IPS DF 6.9 (cell line): ENCODE results near the gene RANBP3.

Source experiments
- DNase-seq: peaks from one replicate; pipeline ENCODE4 v3.0.0-alpha.2; 2013; ENCODE audit warnings: low read depth, low spot score
- H3K27ac ChIP-seq: one replicate; pipeline ENCODE4 v1.5.1; 2013; ENCODE audit warnings: low read length, control low read depth
- H3K27me3 ChIP-seq: 2 replicates; pipeline ENCODE4 v1.6.1; 2013; ENCODE audit warnings: mild to moderate bottlenecking, low read length; ENCODE audit not compliant: control insufficient read depth, insufficient read depth
- H3K36me3 ChIP-seq: 2 replicates; pipeline ENCODE4 v1.6.1; 2013; ENCODE audit warnings: low read length; ENCODE audit not compliant: control insufficient read depth, insufficient read depth
- H3K4me1 ChIP-seq: 2 replicates; pipeline ENCODE4 v1.6.1; 2013; ENCODE audit warnings: low read length; ENCODE audit not compliant: control insufficient read depth, insufficient read depth
- H3K4me3 ChIP-seq: 2 replicates; pipeline ENCODE4 v1.5.1; 2013; ENCODE audit warnings: mild to moderate bottlenecking, low read length
- H3K9me3 ChIP-seq: 2 replicates; pipeline ENCODE4 v1.6.1; 2013; ENCODE audit warnings: low read length, inconsistent platforms; ENCODE audit not compliant: control insufficient read depth, insufficient read depth
- WGBS: extraction: QIAGEN DNeasy Blood & Tissue Kit; methylation state at CpG from one replicate; pipeline ENCODE4 v1.1.7; 2013; ENCODE audit warnings: mixed read lengths, missing lambda C conversion rate; ENCODE audit not compliant: insufficient read length, insufficient coverage; 5-methylcytosine and 5-hydroxymethylcytosine counted together

The RANBP3 gene

DNA sequence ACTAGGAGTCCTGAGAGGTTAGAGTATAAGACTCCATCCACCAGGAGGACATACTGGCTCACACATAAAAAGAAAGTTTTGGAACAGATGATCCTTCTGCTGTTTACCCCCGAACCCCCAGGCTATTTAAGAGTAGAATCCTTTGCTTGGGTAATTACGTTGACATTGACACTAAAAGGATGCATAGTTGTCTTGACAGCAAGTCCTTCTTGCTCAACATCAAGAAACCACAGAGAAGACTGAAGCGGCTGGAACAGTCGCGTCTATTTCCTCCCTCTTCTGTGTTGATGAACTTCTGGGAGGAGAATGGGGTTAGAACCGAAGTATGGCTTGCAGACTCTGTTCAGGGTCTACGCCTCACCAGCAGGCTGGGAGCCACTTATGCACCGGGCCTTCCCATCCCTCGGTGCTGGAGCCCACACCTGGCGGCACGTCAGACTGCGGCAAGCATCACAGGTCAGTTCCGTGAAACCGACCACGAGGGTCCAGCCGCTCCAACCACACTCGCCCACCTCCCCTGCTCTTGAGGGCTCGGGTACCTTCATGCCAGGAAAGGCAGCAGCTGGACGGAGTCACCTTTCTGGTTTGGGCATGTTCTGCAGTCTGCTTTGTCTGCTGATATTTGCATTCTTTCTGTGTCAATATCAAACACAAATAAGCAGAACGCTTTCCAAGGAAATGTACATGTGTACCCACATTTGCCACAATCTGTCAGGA lies 42.4 kb upstream of the RANBP3 start:
- H3K36me3 ChIP-seq, result no peaks in the 10 kb centered on the region
- H3K4me1 ChIP-seq, result peaks cover 2% of the 10 kb centered on the region; the same call in 1 of the 2 replicates
- H3K27me3 ChIP-seq, result no peaks in the 10 kb centered on the region; the same call in 1 of the 2 replicates
- H3K4me3 ChIP-seq, result no peak overlapping the region
- WGBS, result no CpG with 5 or more reads among the region's 20 CpGs
- H3K27ac ChIP-seq, result no peak overlapping the region
- H3K9me3 ChIP-seq, result no peaks in the 10 kb centered on the region
- DNase-seq, result no peak

DNA sequence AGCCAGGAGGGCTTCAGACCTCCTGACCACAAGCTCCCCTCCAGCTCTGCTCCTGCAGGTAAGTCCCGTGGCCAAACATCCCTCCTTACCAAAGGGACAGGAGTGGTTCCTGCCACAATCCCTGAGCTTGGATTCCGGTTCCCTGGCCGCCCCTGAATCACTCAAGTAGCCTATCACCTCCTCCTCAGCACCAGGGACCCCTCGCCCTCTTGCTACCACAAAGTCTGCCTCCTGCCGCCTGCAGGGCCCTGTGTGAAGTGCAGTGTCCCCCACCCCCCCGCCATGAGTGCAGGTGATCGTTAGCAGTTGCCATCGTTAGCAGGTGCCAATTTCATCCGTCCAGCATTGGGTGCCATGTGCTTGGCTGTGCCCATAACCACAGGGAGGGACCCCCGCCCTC lies 40.8 kb upstream of the RANBP3 start:
- no peak overlapping the region for H3K4me3 ChIP-seq
- H3K36me3 ChIP-seq, result no peaks in the 10 kb centered on the region
- H3K4me1 ChIP-seq, result peaks cover 2% of the 10 kb centered on the region; the same call in 1 of the 2 replicates
- H3K9me3 ChIP-seq, result no peaks in the 10 kb centered on the region
- DNase-seq, result no peak
- no CpG with 5 or more reads among the region's 10 CpGs for WGBS
- H3K27me3 ChIP-seq, result no peaks in the 10 kb centered on the region; the same call in 1 of the 2 replicates
- no peak overlapping the region for H3K27ac ChIP-seq

DNA sequence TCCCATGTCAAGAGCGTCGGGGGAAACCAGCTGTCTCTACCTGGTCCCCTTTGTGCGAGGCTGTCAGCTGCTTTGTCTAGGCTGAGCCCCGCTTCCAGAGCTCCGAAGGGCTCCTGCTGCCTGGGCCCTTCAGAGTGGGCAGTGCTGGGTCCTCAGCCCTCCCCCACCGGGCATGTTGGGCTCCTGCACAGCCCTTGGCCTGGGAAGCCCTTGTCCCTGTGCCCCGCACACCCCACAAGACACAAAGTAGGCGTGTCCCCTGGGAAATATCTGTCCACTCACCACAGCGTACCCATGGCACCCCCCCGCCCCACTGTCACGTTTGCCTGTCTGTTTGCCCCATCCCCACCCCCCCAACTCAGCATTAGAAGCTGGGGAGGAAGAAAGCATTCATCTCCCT lies 39.6 kb upstream of the RANBP3 start:
- no peaks in the 10 kb centered on the region for H3K36me3 ChIP-seq
- no peaks in the 10 kb centered on the region; the same call in 1 of the 2 replicates for H3K27me3 ChIP-seq
- no peak overlapping the region for H3K4me3 ChIP-seq
- no peak for DNase-seq
- WGBS, result no CpG with 5 or more reads among the region's 11 CpGs
- H3K4me1 ChIP-seq, result peaks cover 2% of the 10 kb centered on the region; the same call in 1 of the 2 replicates
- no peak overlapping the region for H3K27ac ChIP-seq
- no peaks in the 10 kb centered on the region for H3K9me3 ChIP-seq

DNA sequence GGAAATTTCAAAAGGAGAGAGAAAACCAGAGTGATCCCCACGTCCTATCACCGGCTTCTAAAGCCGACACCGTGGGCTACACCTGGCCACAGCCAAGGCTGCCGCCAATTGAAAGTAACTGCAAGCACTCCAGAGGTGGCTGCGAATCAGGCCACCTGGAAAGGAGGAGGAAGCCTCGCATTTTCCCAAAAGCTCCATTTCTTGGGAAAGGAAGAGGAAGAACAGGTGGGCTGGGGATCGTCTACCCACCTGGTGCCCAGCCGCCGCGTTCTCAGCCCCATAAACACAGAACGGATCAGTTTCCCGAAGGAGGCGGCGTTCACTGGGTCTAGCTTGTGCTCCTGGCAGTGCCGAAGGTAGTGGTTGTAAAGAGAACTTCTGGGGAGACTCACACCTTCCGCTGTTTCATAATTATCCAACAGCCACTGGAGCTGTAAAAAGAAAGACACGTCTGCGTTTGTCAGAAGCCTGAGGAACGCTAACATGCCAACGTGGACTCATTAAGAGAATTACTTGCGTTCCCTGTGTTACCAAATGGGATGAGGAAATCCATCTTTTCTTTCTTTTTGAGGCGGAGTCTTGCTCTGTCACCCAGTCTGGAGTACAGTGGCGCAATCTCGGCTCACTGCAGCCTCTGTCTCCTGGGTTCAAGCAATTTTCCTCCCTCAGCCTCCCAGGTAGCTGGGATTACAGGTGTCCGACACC lies 38.1 kb upstream of the RANBP3 start:
- Histone ChIP-seq H3K4me1 (peaks cover 2% of the 10 kb centered on the region; the same call in 1 of the 2 replicates), H3K27me3 (no peaks in the 10 kb centered on the region; the same call in 1 of the 2 replicates), H3K9me3 (no peaks in the 10 kb centered on the region), H3K36me3 (no peaks in the 10 kb centered on the region), H3K27ac (no peak overlapping the region), H3K4me3 (no peak overlapping the region)
- WGBS, result no CpG with 5 or more reads among the region's 26 CpGs
- DNase-seq, result no peak

DNA sequence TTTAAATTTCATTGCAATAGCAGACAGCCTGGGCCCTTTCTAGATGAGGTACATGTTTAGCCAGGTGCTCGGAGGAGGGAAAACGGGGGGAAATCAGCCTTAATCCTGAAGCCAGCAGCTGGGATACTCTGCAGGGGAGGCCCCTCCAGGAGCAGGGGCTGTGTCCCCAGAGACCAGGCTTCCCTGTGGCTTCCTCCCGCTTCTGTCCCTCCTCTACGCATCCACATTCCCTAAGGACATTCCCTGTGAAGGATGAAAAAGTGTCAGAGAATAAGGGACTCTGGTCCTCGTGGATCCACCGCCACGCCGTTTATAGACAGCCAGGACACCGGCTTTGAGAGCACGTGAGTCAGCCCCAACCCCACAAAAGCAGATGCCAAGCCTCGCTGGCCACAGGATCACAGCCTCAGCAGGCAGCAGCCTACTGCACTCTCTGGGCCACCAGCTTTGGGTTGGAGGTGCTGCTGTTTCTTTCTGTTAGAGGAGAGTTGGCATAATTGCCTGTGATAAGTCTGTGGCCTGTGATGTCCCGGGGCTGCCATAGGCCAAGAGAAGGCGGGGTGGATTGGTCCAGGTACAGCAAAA lies 36.7 kb upstream of the RANBP3 start:
- no CpG with 5 or more reads among the region's 13 CpGs for whole genome bisulfite sequencing
- Histone ChIP-seq H3K4me3 (no peak overlapping the region), H3K27ac (no peak overlapping the region), H3K36me3 (no peaks in the 10 kb centered on the region), H3K9me3 (no peaks in the 10 kb centered on the region), H3K4me1 (peaks cover 2% of the 10 kb centered on the region), H3K27me3 (no peaks in the 10 kb centered on the region; the same call in 1 of the 2 replicates)
- DNase-seq, result no peak

DNA sequence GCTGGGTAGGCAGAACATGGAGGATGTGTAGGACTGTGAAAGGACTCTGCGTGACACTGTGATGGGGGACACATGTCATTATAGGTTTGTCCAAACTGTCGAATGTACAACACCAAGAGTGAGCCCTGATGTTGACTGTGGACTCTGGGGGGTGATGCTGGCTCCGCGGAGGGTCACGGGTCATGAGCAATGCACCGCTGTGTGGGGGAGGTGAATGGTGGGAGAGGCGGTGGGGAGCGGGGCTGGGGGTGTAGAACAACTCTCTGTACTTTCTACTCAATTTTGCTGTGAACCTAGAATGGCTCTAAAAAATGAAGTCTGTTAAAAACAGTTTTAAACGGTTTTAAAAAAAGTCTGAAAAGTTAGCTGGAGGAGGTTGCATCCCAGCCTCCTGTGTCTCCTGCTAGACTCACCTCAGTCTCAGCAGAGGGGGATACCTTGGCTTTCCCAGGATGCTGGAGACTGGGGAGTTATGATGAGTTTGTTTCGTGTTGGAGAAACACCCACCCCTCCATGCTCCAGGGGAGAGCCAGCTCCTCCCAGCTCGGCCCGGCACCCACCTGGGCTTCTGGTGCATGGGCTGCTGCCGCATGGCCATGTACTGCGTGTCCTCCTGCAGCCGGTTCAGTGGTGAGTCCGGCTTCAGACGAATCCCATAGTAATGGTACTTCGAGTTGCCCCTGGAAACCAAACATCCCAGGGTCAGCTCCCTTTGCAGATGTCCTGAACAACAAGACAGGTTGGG lies 34.7 kb upstream of the RANBP3 start:
- no peak for DNase-seq
- no peak overlapping the region for H3K27ac ChIP-seq
- no peaks in the 10 kb centered on the region for H3K9me3 ChIP-seq
- no peaks in the 10 kb centered on the region; the same call in 1 of the 2 replicates for H3K4me1 ChIP-seq
- no peaks in the 10 kb centered on the region for H3K36me3 ChIP-seq
- no peak overlapping the region for H3K4me3 ChIP-seq
- no peaks in the 10 kb centered on the region; the same call in 1 of the 2 replicates for H3K27me3 ChIP-seq
- WGBS, result no CpG with 5 or more reads among the region's 18 CpGs

DNA sequence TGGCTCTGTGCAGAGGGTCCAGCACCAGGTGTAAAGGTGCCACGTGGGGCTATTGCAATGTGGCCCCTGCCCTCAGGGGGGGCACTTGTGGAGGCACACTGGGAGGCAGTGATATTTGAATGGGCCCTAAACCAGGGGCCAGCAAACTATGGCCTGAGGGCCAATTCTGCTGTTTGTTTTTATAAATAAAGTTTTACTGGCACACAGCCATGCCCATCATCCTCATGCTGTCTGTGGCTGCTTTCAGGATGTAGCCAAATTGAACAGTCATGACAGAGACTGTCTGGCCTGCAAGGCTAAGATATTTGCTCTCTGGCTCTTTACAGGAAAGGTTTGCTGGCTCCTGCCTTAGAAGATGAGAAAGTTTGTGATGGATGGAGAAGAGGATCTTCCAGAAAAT lies 33.9 kb upstream of the RANBP3 start:
- Histone ChIP-seq H3K36me3 (no peaks in the 10 kb centered on the region), H3K27me3 (no peaks in the 10 kb centered on the region; the same call in 1 of the 2 replicates), H3K4me3 (no peak overlapping the region), H3K4me1 (no peaks in the 10 kb centered on the region; the same call in 1 of the 2 replicates), H3K27ac (no peak overlapping the region), H3K9me3 (no peaks in the 10 kb centered on the region)
- DNase-seq, result no peak
- WGBS, result no CpG with 5 or more reads among the region's 1 CpG

DNA sequence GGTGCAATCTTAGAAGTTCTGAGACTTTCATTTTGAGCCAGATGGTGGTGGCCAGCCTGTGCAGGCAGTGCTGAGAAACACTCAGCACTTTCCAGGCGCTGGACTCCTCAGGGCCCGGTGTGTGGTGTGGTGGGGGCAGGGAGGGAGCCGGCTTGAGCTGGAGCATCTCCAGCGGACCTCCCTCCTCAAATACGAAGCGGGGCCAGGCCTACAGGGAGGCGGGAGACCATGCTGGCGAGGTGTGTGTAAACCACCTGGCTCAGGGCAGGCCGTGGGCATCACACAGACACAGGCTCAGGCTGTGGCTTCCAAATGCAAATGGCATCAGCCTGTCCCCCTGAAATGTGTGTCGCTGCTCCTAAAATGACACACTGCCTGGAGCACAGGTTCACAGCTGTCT lies 33.3 kb upstream of the RANBP3 start:
- no peak for DNase-seq
- Histone ChIP-seq H3K4me3 (no peak overlapping the region), H3K4me1 (no peaks in the 10 kb centered on the region; the same call in 1 of the 2 replicates), H3K36me3 (no peaks in the 10 kb centered on the region), H3K27me3 (no peaks in the 10 kb centered on the region; the same call in 1 of the 2 replicates), H3K9me3 (no peaks in the 10 kb centered on the region), H3K27ac (no peak overlapping the region)
- no CpG with 5 or more reads among the region's 10 CpGs for WGBS

DNA sequence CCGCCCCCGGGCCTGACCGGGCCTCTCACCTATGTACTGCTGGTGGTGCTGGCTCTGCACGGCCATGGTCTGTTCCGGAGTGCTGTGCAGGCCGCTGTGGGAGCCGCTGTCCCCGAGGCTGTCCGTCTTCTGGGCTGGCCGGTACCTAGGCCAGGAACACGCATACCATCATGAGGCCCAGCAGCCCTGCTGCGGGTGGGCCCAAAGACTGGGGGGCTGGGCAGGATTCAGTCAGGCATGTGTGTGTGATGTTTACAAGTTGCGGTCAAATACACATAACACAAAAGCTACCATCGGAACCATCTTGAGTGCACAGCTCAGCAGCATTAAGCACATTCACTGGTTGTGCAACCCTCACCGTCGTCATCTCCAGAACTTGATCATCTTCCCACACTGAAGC lies 32.2 kb upstream of the RANBP3 start:
- H3K36me3 ChIP-seq, result no peaks in the 10 kb centered on the region
- H3K4me3 ChIP-seq, result no peak overlapping the region
- no peak for DNase-seq
- no CpG with 5 or more reads among the region's 16 CpGs for WGBS
- H3K27ac ChIP-seq, result no peak overlapping the region
- no peaks in the 10 kb centered on the region for H3K9me3 ChIP-seq
- no peaks in the 10 kb centered on the region for H3K27me3 ChIP-seq
- H3K4me1 ChIP-seq, result no peaks in the 10 kb centered on the region; the same call in 1 of the 2 replicates

DNA sequence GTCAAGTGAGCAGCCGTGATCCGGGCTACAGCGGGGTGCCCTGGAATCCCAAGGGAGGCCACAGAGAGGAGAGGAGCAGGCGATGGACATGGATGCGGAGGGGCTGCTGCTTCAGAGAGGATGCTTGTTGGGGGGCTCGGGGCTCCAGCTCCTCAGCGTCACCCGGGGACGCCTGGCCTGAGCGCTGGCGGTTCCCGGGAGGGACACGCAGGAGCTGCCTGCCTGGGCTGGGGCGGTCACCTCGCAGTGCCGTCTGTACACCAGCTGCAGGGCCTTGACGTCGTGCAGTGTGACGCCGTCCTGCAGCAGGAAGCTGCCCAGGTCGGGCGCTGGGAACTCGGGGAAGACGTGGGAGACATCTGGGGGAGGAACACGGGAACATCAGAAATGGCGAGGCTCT lies 29.9 kb upstream of the RANBP3 start:
- no CpG with 5 or more reads among the region's 26 CpGs for WGBS
- no peaks in the 10 kb centered on the region for H3K36me3 ChIP-seq
- no peak for DNase-seq
- no peak overlapping the region for H3K27ac ChIP-seq
- H3K9me3 ChIP-seq, result no peaks in the 10 kb centered on the region
- 0 out of 2 replicates have a peak, but pooled peaks cover 1% of the 10 kb centered on the region for H3K27me3 ChIP-seq
- H3K4me1 ChIP-seq, result no peaks in the 10 kb centered on the region; the same call in 1 of the 2 replicates
- H3K4me3 ChIP-seq, result no peak overlapping the region
